Caco-2 (cell line): Measurements from ENCODE around the gene TJP2. TPM values are rescaled to one million over a fixed set of nuclear protein-coding genes. Genes with fewer than 3 reads are reported as not detected.

Source experiments
- BruUV-seq: library from RNA; stranded (reverse); fragments of 400-500 nt; replicated peaks from 2 replicates; lab custom pipeline; 2021; lab: Mats Ljungman, UMichigan
- CTCF ChIA-PET: fragments of 300-600 bp; sonication (Branson Sonifier 250); formaldehyde crosslinking; loops from one replicate; lab custom pipeline; 2022; ENCODE audit warnings: antibody characterized with exemption; lab: Charles Lee
- POLR2A ChIA-PET: fragments of 300-600 bp; sonication (Branson Sonifier 250); formaldehyde crosslinking; loops from one replicate; lab custom pipeline; 2022; ENCODE audit warnings: antibody characterized with exemption; lab: Charles Lee
- DNase-seq, 2 experiments: peaks; one replicate each; pipeline versions ENCODE4 v3.0.0 to v3.0.0-alpha.2; 2020 to 2022
- H3K27me3 ChIP-seq: replicated peaks from 2 replicates; pipeline ENCODE4 v1.6.0; 2011; ENCODE audit warnings: low read length; ENCODE audit not compliant: control insufficient read depth, insufficient read depth
- H3K36me3 ChIP-seq: 2 replicates; pipeline ENCODE4 v1.5.1; 2011; ENCODE audit warnings: low read length; ENCODE audit not compliant: control insufficient read depth, insufficient read depth
- H3K4me1 ChIP-seq: fragments of 250-450 bp; sonication (Bioruptor Pico); 2 replicates; pipeline ENCODE4 v1.5.1; 2020; ENCODE audit warnings: mild to moderate bottlenecking
- H3K4me3 ChIP-seq: 2 replicates; pipeline ENCODE4 v1.5.1; 2011; ENCODE audit warnings: low read depth, mild to moderate bottlenecking, control low read depth, low read length
- H3K9me3 ChIP-seq: fragments of 250-450 bp; sonication (Bioruptor Pico); 2 replicates; pipeline ENCODE4 v1.5.1; 2020; ENCODE audit warnings: mild to moderate bottlenecking, moderate library complexity
- H3K27ac Mint-ChIP-seq: one replicate; pipeline ENCODE4 v1.8.0; 2022; ENCODE audit warnings: mixed read lengths; ENCODE audit not compliant: unreplicated experiment
- H3K27me3 Mint-ChIP-seq: one replicate; pipeline ENCODE4 v1.8.0; 2022; ENCODE audit warnings: mixed read lengths; ENCODE audit not compliant: insufficient read depth, unreplicated experiment
- H3K36me3 Mint-ChIP-seq: one replicate; pipeline ENCODE4 v1.8.0; 2022; ENCODE audit warnings: mild to moderate bottlenecking, mixed read lengths; ENCODE audit not compliant: insufficient read depth, unreplicated experiment
- H3K4me1 Mint-ChIP-seq: one replicate; pipeline ENCODE4 v1.8.0; 2022; ENCODE audit warnings: low read depth, mixed read lengths; ENCODE audit not compliant: unreplicated experiment
- H3K4me3 Mint-ChIP-seq: one replicate; pipeline ENCODE4 v1.8.0; 2022; ENCODE audit warnings: mild to moderate bottlenecking, moderate library complexity, mixed read lengths; ENCODE audit not compliant: unreplicated experiment
- H3K9me3 Mint-ChIP-seq: one replicate; pipeline ENCODE4 v1.8.0; 2022; ENCODE audit warnings: mixed read lengths; ENCODE audit not compliant: unreplicated experiment
- intact Hi-C: fragments of 100-400 bp; cut with micrococcal nuclease; formaldehyde crosslinking; loops from one replicate; pipeline ENCODE4 v1.10.0; 2022; ENCODE audit not compliant: unreplicated experiment
- total RNA-seq: library from RNA; stranded (reverse); gene quantifications from 2 replicates; pipeline ENCODE4 v1.2.3, GENCODE V29; 2022
- TF ChIP-seq, protein P1 (sequence below), 2 experiments: fragments of 200-600 bp in 1 of 2; IDR thresholded peaks; 1 replicate in 1 of 2; 2 replicates in 1 of 2; pipeline versions ENCODE4 v1.5.1 to v1.8.0; 2011 to 2022; ENCODE audit warnings: antibody characterized with exemption in 1 of 2, control low read depth in 1 of 2, inconsistent platforms in 1 of 2, low read depth in 1 of 2, low read length in 1 of 2, mild to moderate bottlenecking in 1 of 2, moderate library complexity in 1 of 2; ENCODE audit not compliant: insufficient read depth in 1 of 2, severe bottlenecking in 1 of 2, unreplicated experiment in 1 of 2

Gene TJP2
- total RNA-seq, 1 experiment from 2014 or later = 36.7 TPM

DNA sequence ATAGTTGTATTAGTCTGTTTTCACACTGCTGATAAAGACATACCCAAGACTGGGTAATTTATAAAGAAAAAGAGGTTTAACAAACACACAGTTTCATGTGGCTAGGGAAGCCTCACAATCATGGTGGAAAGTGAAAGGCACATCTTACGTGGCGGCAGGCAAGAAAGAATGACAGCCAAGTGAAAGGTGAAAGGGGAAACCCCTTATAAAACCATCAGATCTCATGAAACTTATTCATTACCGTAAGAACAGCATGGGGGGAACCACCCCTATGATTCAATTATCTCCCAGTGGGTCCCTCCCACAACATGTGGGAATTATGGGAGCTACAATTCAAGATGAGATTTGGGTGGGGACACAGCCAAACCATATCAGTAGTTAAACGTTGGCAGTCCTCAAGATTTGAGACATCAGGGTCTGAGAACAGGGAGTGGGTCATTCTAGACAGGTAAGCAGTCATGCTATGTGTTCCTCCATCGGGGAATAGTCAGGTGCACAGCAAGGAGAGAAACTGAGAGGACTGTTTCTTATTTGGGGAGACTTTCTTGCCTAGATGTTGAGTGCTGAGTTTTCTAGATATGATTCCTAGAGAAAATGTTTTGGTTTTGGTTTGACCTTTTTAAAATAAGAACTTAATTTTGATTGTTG is 105.1 kb downstream of the TJP2 start:
- TF ChIP-seq, protein P1, sequence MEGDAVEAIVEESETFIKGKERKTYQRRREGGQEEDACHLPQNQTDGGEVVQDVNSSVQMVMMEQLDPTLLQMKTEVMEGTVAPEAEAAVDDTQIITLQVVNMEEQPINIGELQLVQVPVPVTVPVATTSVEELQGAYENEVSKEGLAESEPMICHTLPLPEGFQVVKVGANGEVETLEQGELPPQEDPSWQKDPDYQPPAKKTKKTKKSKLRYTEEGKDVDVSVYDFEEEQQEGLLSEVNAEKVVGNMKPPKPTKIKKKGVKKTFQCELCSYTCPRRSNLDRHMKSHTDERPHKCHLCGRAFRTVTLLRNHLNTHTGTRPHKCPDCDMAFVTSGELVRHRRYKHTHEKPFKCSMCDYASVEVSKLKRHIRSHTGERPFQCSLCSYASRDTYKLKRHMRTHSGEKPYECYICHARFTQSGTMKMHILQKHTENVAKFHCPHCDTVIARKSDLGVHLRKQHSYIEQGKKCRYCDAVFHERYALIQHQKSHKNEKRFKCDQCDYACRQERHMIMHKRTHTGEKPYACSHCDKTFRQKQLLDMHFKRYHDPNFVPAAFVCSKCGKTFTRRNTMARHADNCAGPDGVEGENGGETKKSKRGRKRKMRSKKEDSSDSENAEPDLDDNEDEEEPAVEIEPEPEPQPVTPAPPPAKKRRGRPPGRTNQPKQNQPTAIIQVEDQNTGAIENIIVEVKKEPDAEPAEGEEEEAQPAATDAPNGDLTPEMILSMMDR (IDR thresholded peaks at IDR 0.05; ENCODE audit: insufficient read depth in 1 of 2, low read depth in 1 of 2, low read length in 1 of 2, severe bottlenecking in 1 of 2, unreplicated experiment in 1 of 2) = no peak
- H3K36me3 Mint-ChIP-seq = no peaks in the 10 kb centered on the region
- POLR2A ChIA-PET = no interaction called here
- Histone ChIP-seq H3K4me3 (no peak overlapping the region), H3K36me3 (no peaks in the 10 kb centered on the region), H3K9me3 (no peaks in the 10 kb centered on the region), H3K4me1 (no peaks in the 10 kb centered on the region), H3K27me3 (no peaks in the 10 kb centered on the region)
- intact Hi-C loops = no loop called here
- no peaks in the 10 kb centered on the region for H3K4me1 Mint-ChIP-seq
- CTCF ChIA-PET = no interaction called here
- DNase-seq = no peak
- BruUV-seq = no TSS peak
- H3K9me3 Mint-ChIP-seq = no peaks in the 10 kb centered on the region
- H3K27ac Mint-ChIP-seq = no peak overlapping the region
- no peaks in the 10 kb centered on the region for H3K27me3 Mint-ChIP-seq
- no peak overlapping the region for H3K4me3 Mint-ChIP-seq

DNA sequence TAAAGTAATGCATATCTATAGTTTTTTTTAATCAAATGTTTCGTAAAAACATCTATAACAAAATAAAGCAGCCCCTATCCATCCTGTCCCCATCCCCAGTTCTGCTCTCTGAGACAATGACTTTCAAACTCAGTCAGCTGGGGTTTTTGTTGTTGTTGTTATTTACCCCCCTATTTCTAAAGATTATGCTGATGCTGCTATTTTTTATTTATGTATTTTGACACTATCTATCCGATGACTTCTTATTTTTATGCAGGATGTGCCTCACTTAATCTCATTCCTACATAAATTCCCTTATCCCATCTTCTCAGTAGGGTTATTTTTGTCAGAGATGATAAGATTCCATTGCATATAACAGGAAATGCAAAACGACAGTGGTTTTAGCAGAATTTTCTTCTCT is 105.7 kb downstream of the TJP2 start:
- no peak for DNase-seq
- Mint-ChIP-seq H3K27ac (no peak overlapping the region), H3K36me3 (no peaks in the 10 kb centered on the region), H3K9me3 (no peaks in the 10 kb centered on the region), H3K4me1 (no peaks in the 10 kb centered on the region), H3K27me3 (no peaks in the 10 kb centered on the region), H3K4me3 (no peak overlapping the region)
- TF ChIP-seq, protein P1 (IDR thresholded peaks at IDR 0.05; ENCODE audit: insufficient read depth in 1 of 2, low read depth in 1 of 2, low read length in 1 of 2, severe bottlenecking in 1 of 2, unreplicated experiment in 1 of 2) = no peak
- H3K4me1 ChIP-seq = no peaks in the 10 kb centered on the region
- H3K4me3 ChIP-seq = no peak overlapping the region
- CTCF ChIA-PET = no interaction called here
- intact Hi-C loops = no loop called here
- POLR2A ChIA-PET = no interaction called here
- H3K27me3 ChIP-seq = no peaks in the 10 kb centered on the region
- no TSS peak for BruUV-seq
- no peaks in the 10 kb centered on the region for H3K36me3 ChIP-seq
- H3K9me3 ChIP-seq = no peaks in the 10 kb centered on the region

DNA sequence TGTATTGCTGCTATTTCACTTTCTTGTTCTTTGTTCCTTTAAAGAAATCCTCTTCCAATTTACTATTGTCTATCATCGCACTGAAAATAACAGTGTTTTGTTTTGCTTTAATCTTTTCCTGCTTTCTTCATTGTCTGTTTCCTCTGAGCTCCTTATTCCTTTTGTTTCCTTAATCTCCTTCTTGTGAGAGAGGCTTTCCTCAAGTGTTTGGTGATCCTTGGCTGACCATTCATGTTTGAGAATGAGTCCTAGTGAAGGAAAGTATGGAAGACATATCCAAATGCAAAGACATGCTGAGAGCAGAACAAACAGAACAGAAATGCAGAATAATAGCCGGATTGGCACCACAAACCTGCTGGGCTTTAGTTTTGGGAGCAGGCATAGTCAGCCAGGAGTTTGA is 108.9 kb downstream of the TJP2 start:
- ChIA-PET POLR2A (no interaction called here), CTCF (no interaction called here)
- no peak overlapping the region for H3K4me3 ChIP-seq
- no peaks in the 10 kb centered on the region for H3K9me3 Mint-ChIP-seq
- H3K36me3 ChIP-seq = no peaks in the 10 kb centered on the region
- H3K4me1 Mint-ChIP-seq = no peaks in the 10 kb centered on the region
- no peaks in the 10 kb centered on the region for H3K27me3 Mint-ChIP-seq
- H3K27ac Mint-ChIP-seq = no peak overlapping the region
- H3K4me3 Mint-ChIP-seq = no peak overlapping the region
- no peak for DNase-seq
- BruUV-seq = no TSS peak
- no peaks in the 10 kb centered on the region for H3K36me3 Mint-ChIP-seq
- intact Hi-C loops = no loop called here
- no peaks in the 10 kb centered on the region for H3K9me3 ChIP-seq
- H3K4me1 ChIP-seq = no peaks in the 10 kb centered on the region
- no peaks in the 10 kb centered on the region for H3K27me3 ChIP-seq
- TF ChIP-seq, protein P1 (IDR thresholded peaks at IDR 0.05; ENCODE audit: insufficient read depth in 1 of 2, low read depth in 1 of 2, low read length in 1 of 2, severe bottlenecking in 1 of 2, unreplicated experiment in 1 of 2) = no peak
